Suprapubic skin (tissue), 4 donors: ENCODE measurements around the gene TUBA3C.

Source experiments
- CTCF ChIP-seq, 2 donors: fragments of 200-600 bp in 1 of 2; fragments of 450-650 bp in 1 of 2; sonication (generic) in 1 of 2; IDR thresholded peaks; one replicate each; pipeline ENCODE4 v1.5.1; 2016 to 2019; ENCODE audit warnings: antibody characterized with exemption in 2 of 2, mild to moderate bottlenecking in 1 of 2, moderate library complexity in 1 of 2
- EP300 ChIP-seq: sonication (generic); formaldehyde crosslinking; IDR thresholded peaks from one replicate; pipeline ENCODE4 v1.6.1; 2017; ENCODE audit warnings: antibody characterized with exemption
- POLR2A ChIP-seq, 2 donors: fragments of 450-650 bp; IDR thresholded peaks; one replicate each; pipeline ENCODE4 v1.6.1; 2017; ENCODE audit warnings: antibody characterized with exemption in 2 of 2, mild to moderate bottlenecking in 2 of 2, moderate library complexity in 2 of 2
- POLR2AphosphoS5 ChIP-seq, 3 donors: sonication (generic); formaldehyde crosslinking; IDR thresholded peaks; one replicate each; pipeline ENCODE4 v1.6.1; 2017; ENCODE audit warnings: antibody characterized with exemption in 3 of 3

DNA sequence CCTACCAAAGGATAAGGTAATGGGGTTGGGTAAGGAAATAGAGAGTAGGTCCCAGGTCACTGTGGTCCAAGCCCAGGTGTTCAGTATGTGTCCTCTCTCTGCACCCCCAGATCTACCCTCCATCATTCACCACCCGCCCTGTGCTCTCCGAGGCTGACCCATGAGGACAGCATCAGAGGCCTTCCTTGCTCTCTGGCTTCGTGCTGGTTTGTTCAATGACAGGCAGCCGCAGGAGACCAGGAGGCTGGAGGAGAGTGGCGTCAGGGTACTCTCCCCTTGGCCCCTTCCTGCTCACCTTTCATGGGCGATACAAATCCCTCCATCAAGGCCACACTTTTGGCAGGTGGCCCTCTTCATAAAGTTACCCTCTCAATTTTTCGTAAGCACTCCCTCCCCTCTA lies 1.7 kb downstream of the TUBA3C start:
- TF ChIP-seq POLR2A (IDR thresholded peaks at IDR 0.05) (no peak), EP300 (no peak), CTCF (IDR thresholded peaks at IDR 0.05) (no peak), POLR2AphosphoS5 (IDR thresholded peaks at IDR 0.05) (no peak)
